ENCODE results near the gene ETFBKMT. TPM values are rescaled to one million over a fixed set of nuclear protein-coding genes. Genes with fewer than 3 reads are reported as not detected.
A peak's percentile ranks its signal among the peaks of the same experiment; 100 is the strongest.

The ETFBKMT gene
- total and polyA plus RNA-seq, 2 of the 13 experiments (the other 11 are each of a cell fraction or from before 2014, with no cell fraction given), result 0.62 to 0.93 TPM

GRCh38 chr12:31659087-31659942, at the start of gene ETFBKMT (continued):
- TF ChIP-seq HNRNPLL (IDR thresholded peaks at IDR 0.05; ENCODE audit: low read depth, low read length, poor library complexity, severe bottlenecking) (peak; percentile 83), ZNF670 (CRISPR knock-in tag; IDR thresholded peaks at IDR 0.05; ENCODE audit: borderline replicate concordance) (no peak), TSC22D2 (CRISPR knock-in tag; IDR thresholded peaks at IDR 0.05; ENCODE audit: borderline replicate concordance) (no peak), ZNF12 (CRISPR knock-in tag; IDR thresholded peaks at IDR 0.05) (no peak; the same call in 1 of the 2 replicates), NR1H2 (CRISPR knock-in tag; IDR thresholded peaks at IDR 0.05; ENCODE audit: borderline replicate concordance, low read depth) (no peak), ZNF264 (CRISPR knock-in tag; IDR thresholded peaks at IDR 0.05) (peak; percentile 47; the same call in 1 of the 2 replicates), ZNF484 (CRISPR knock-in tag; IDR thresholded peaks at IDR 0.05; ENCODE audit: borderline replicate concordance, low read depth) (no peak), SUZ12 (IDR thresholded peaks at IDR 0.05; ENCODE audit: low read depth, low read length) (no peak; the same call in 1 of the 2 replicates), TBP (CRISPR knock-in tag; IDR thresholded peaks at IDR 0.05) (no peak), AGO1 (IDR thresholded peaks at IDR 0.05; ENCODE audit: low read depth, low read length, poor library complexity, severe bottlenecking) (no peak), CHCHD3 (CRISPR knock-in tag; IDR thresholded peaks at IDR 0.05) (no peak), ZFP1 (CRISPR knock-in tag; IDR thresholded peaks at IDR 0.05) (peak; percentile 69; the same call in 1 of the 2 replicates), ZNF296 (CRISPR knock-in tag; conservative IDR thresholded peaks at IDR 0.05) (no peak), CREB1 (IDR thresholded peaks at IDR 0.05) (peak; percentile 69), CREB1 (CRISPR knock-in tag; IDR thresholded peaks at IDR 0.05) (peak; percentile 85), ZNF703 (CRISPR knock-in tag; IDR thresholded peaks at IDR 0.05; ENCODE audit: borderline replicate concordance) (no peak), NCOA2 (CRISPR knock-in tag; IDR thresholded peaks at IDR 0.05) (no peak), ZNF234 (CRISPR knock-in tag; conservative IDR thresholded peaks at IDR 0.05) (no peak), HNRNPL (IDR thresholded peaks at IDR 0.05; ENCODE audit: low read depth, low read length) (no peak), CHD2 (IDR thresholded peaks at IDR 0.05; ENCODE audit: low read depth, low read length) (no peak), SAFB2 (CRISPR knock-in tag; IDR thresholded peaks at IDR 0.05; ENCODE audit: borderline replicate concordance, low read depth) (no peak), MED8 (CRISPR knock-in tag; IDR thresholded peaks at IDR 0.05; ENCODE audit: insufficient replicate concordance) (no peak), FOXJ3 (CRISPR knock-in tag; IDR thresholded peaks at IDR 0.05; ENCODE audit: borderline replicate concordance) (no peak), ADNP (CRISPR knock-in tag; IDR thresholded peaks at IDR 0.05) (no peak), SMAD9 (CRISPR knock-in tag; IDR thresholded peaks at IDR 0.05) (no peak), HOXA5 (CRISPR knock-in tag; IDR thresholded peaks at IDR 0.05) (peak; percentile 44; the same call in 1 of the 2 replicates), ZNF792 (CRISPR knock-in tag; IDR thresholded peaks at IDR 0.05) (peak; percentile 72; the same call in 1 of the 2 replicates), HBP1 (CRISPR knock-in tag; IDR thresholded peaks at IDR 0.05; ENCODE audit: low read depth) (no peak), KLF9 (CRISPR knock-in tag; IDR thresholded peaks at IDR 0.05; ENCODE audit: low read depth) (no peak), ZFP36 (IDR thresholded peaks at IDR 0.05; ENCODE audit: borderline replicate concordance, low read depth, low read length, partially characterized antibody) (no peak)
- TF ChIP-seq, protein P1, sequence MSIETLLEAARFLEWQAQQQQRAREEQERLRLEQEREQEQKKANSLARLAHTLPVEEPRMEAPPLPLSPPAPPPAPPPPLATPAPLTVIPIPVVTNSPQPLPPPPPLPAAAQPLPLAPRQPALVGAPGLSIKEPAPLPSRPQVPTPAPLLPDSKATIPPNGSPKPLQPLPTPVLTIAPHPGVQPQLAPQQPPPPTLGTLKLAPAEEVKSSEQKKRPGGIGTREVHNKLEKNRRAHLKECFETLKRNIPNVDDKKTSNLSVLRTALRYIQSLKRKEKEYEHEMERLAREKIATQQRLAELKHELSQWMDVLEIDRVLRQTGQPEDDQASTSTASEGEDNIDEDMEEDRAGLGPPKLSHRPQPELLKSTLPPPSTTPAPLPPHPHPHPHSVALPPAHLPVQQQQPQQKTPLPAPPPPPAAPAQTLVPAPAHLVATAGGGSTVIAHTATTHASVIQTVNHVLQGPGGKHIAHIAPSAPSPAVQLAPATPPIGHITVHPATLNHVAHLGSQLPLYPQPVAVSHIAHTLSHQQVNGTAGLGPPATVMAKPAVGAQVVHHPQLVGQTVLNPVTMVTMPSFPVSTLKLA (IDR thresholded peaks at IDR 0.05), result 0 out of 2 replicates have a peak, but pooled peaks have one; percentile 5
